Activated naive CD4-positive, alpha-beta T cell treated with anti-CD3 and anti-CD28 coated beads for 36 hours (primary cell): ENCODE data around the gene IMMP2L. TPM values are rescaled to one million over a fixed set of nuclear protein-coding genes. Genes with fewer than 3 reads are reported as not detected.
"Not testable (repeated sequence)": the region's sequence is repeated elsewhere in the genome, so short reads cannot be mapped to it uniquely, and the experiment has no call there.

Source experiments
- CTCF ChIA-PET: fragments of 350-600 bp; sonication (Branson Sonifier 250); formaldehyde crosslinking; loops from one replicate; lab custom pipeline; 2021; ENCODE audit warnings: antibody characterized with exemption; lab: Charles Lee
- DNase-seq: peaks from one replicate; pipeline ENCODE4 v3.0.0-alpha.2; 2020
- H3K27ac Mint-ChIP-seq: one replicate; pipeline ENCODE4 v1.8.0; 2021; ENCODE audit warnings: mild to moderate bottlenecking, mixed read lengths
- H3K27me3 Mint-ChIP-seq: one replicate; pipeline ENCODE4 v1.8.0; 2021; ENCODE audit warnings: low read depth, mixed read lengths
- H3K36me3 Mint-ChIP-seq: one replicate; pipeline ENCODE4 v1.8.0; 2021; ENCODE audit warnings: low read depth, mixed read lengths
- H3K4me1 Mint-ChIP-seq: one replicate; pipeline ENCODE4 v1.8.0; 2021; ENCODE audit warnings: low read depth, mixed read lengths
- H3K4me3 Mint-ChIP-seq: one replicate; pipeline ENCODE4 v1.8.0; 2021; ENCODE audit warnings: mild to moderate bottlenecking, moderate library complexity, mixed read lengths
- H3K9me3 Mint-ChIP-seq: one replicate; pipeline ENCODE4 v1.8.0; 2021; ENCODE audit warnings: mixed read lengths
- intact Hi-C: fragments of 100-400 bp; cut with micrococcal nuclease; formaldehyde crosslinking; loops from one replicate; pipeline ENCODE4 v1.15.1; 2023
- total RNA-seq, 2 experiments: library from RNA; stranded (reverse); gene quantifications; one replicate each; pipeline ENCODE4 v1.2.3, GENCODE V29; 2021

Gene IMMP2L
- total RNA-seq, 2 experiments from 2014 or later = 24.4 to 26.6 TPM

- H3K27me3 Mint-ChIP-seq, H3K27ac Mint-ChIP-seq, H3K4me3 Mint-ChIP-seq, intact Hi-C loops, H3K4me1 Mint-ChIP-seq, CTCF ChIA-PET, DNase-seq: not testable (repeated sequence)
- peaks cover 13% of the 10 kb centered on the region for H3K9me3 Mint-ChIP-seq
- peaks cover 30% of the 10 kb centered on the region for H3K36me3 Mint-ChIP-seq
Measured at GRCh38 chr7:111288441-111288840, 273.9 kb downstream of the IMMP2L start.

GRCh38 chr7:111282626-111283025 is 279.7 kb downstream of the IMMP2L start:
- H3K27me3 Mint-ChIP-seq = no peaks in the 10 kb centered on the region
- CTCF ChIA-PET = no interaction called here
- intact Hi-C loops = no loop called here

GRCh38 chr7:111274857-111275256 is 287.4 kb downstream of the IMMP2L start:
- Mint-ChIP-seq H3K4me1 (no peaks in the 10 kb centered on the region), H3K9me3 (peaks cover 1% of the 10 kb centered on the region), H3K27me3 (no peaks in the 10 kb centered on the region), H3K4me3 (no peak overlapping the region), H3K36me3 (peaks cover 13% of the 10 kb centered on the region), H3K27ac (no peak overlapping the region)
- CTCF ChIA-PET = interaction anchor here (0.6 kb wide), 1 partner anchor 8 kb away, joined by 3 read pairs; no protein-coding TSS in a partner anchor
- DNase-seq = no peak
- intact Hi-C loops = no loop called here

More at GRCh38 chr7:111282626-111283025, 279.7 kb downstream of the IMMP2L start:
- DNase-seq = no peak
- H3K4me1 Mint-ChIP-seq = no peaks in the 10 kb centered on the region
- H3K36me3 Mint-ChIP-seq = peaks cover 17% of the 10 kb centered on the region
- H3K4me3 Mint-ChIP-seq = no peak overlapping the region
- no peaks in the 10 kb centered on the region for H3K9me3 Mint-ChIP-seq
- H3K27ac Mint-ChIP-seq = no peak overlapping the region

- DNase-seq = no peak
- Mint-ChIP-seq H3K27ac (no peak overlapping the region), H3K27me3 (no peaks in the 10 kb centered on the region), H3K4me3 (no peak overlapping the region), H3K36me3 (peaks cover 15% of the 10 kb centered on the region), H3K4me1 (no peaks in the 10 kb centered on the region), H3K9me3 (peaks cover 1% of the 10 kb centered on the region)
- intact Hi-C loops = no loop called here
- CTCF ChIA-PET = no interaction called here
Measured at GRCh38 chr7:111272092-111272491, 290.2 kb downstream of the IMMP2L start.

GRCh38 chr7:111270794-111271193 is 291.5 kb downstream of the IMMP2L start:
- H3K27ac Mint-ChIP-seq, H3K4me3 Mint-ChIP-seq, intact Hi-C loops, H3K9me3 Mint-ChIP-seq, H3K4me1 Mint-ChIP-seq, DNase-seq, H3K27me3 Mint-ChIP-seq, CTCF ChIA-PET: not testable (repeated sequence)
- H3K36me3 Mint-ChIP-seq = peaks cover 17% of the 10 kb centered on the region

GRCh38 chr7:111268941-111269340 is 293.4 kb downstream of the IMMP2L start:
- DNase-seq = no peak
- CTCF ChIA-PET = no interaction called here
- intact Hi-C loops = no loop called here
- H3K27ac Mint-ChIP-seq = no peak overlapping the region
- H3K36me3 Mint-ChIP-seq = peaks cover 17% of the 10 kb centered on the region
- H3K9me3 Mint-ChIP-seq = peaks cover 1% of the 10 kb centered on the region
- no peak overlapping the region for H3K4me3 Mint-ChIP-seq
- H3K27me3 Mint-ChIP-seq = no peaks in the 10 kb centered on the region
- no peaks in the 10 kb centered on the region for H3K4me1 Mint-ChIP-seq

- CTCF ChIA-PET = interaction anchor here (0.6 to 0.7 kb wide), 2 partner anchors 9 to 175 kb away, joined by 3 read pairs; no protein-coding TSS in a partner anchor
- no peak overlapping the region for H3K4me3 Mint-ChIP-seq
- H3K9me3 Mint-ChIP-seq = no peaks in the 10 kb centered on the region
- no peak overlapping the region for H3K27ac Mint-ChIP-seq
- H3K27me3 Mint-ChIP-seq = no peaks in the 10 kb centered on the region
- peaks cover 7% of the 10 kb centered on the region for H3K36me3 Mint-ChIP-seq
- no peak for DNase-seq
- intact Hi-C loops = no loop called here
- no peaks in the 10 kb centered on the region for H3K4me1 Mint-ChIP-seq
Measured at GRCh38 chr7:111266613-111267012, 295.7 kb downstream of the IMMP2L start.

- CTCF ChIA-PET = interaction anchor here (0.6 kb wide), 1 partner anchor 671 kb away, joined by 3 read pairs; no protein-coding TSS in a partner anchor
- Mint-ChIP-seq H3K9me3 (no peaks in the 10 kb centered on the region), H3K27me3 (no peaks in the 10 kb centered on the region), H3K27ac (no peak overlapping the region), H3K4me3 (no peak overlapping the region), H3K36me3 (peaks cover 3% of the 10 kb centered on the region), H3K4me1 (no peaks in the 10 kb centered on the region)
- no peak for DNase-seq
- intact Hi-C loops = no loop called here
Measured at GRCh38 chr7:111265394-111265793, 296.9 kb downstream of the IMMP2L start.

- no peaks in the 10 kb centered on the region for H3K4me1 Mint-ChIP-seq
- no peak for DNase-seq
- peaks cover 3% of the 10 kb centered on the region for H3K36me3 Mint-ChIP-seq
- no peak overlapping the region for H3K4me3 Mint-ChIP-seq
- CTCF ChIA-PET = interaction anchor here (0.6 kb wide), 1 partner anchor 488 kb away, joined by 3 read pairs; no protein-coding TSS in a partner anchor
- intact Hi-C loops = no loop called here
- no peaks in the 10 kb centered on the region for H3K27me3 Mint-ChIP-seq
- H3K27ac Mint-ChIP-seq = no peak overlapping the region
- no peaks in the 10 kb centered on the region for H3K9me3 Mint-ChIP-seq
Measured at GRCh38 chr7:111264981-111265380, 297.3 kb downstream of the IMMP2L start.

GRCh38 chr7:111264111-111264868 is 298.0 kb downstream of the IMMP2L start:
- CTCF ChIA-PET = interaction anchor here (0.6 kb wide), 1 partner anchor 489 kb away, joined by 3 read pairs; no protein-coding TSS in a partner anchor
- H3K4me1 Mint-ChIP-seq = no peaks in the 10 kb centered on the region
- DNase-seq = no peak
- H3K27me3 Mint-ChIP-seq = no peaks in the 10 kb centered on the region
- intact Hi-C loops = no loop called here
- H3K4me3 Mint-ChIP-seq = no peak overlapping the region
- H3K36me3 Mint-ChIP-seq = peaks cover 3% of the 10 kb centered on the region
- no peaks in the 10 kb centered on the region for H3K9me3 Mint-ChIP-seq
- H3K27ac Mint-ChIP-seq = no peak overlapping the region

GRCh38 chr7:111262293-111263116 is 299.8 kb downstream of the IMMP2L start:
- CTCF ChIA-PET = no interaction called here
- no peaks in the 10 kb centered on the region for H3K27me3 Mint-ChIP-seq

GRCh38 chr7:111261496-111261895 is 300.8 kb downstream of the IMMP2L start:
- no peak for DNase-seq
- CTCF ChIA-PET = no interaction called here
- no peak overlapping the region for H3K4me3 Mint-ChIP-seq
- H3K9me3 Mint-ChIP-seq = no peaks in the 10 kb centered on the region
- no peaks in the 10 kb centered on the region for H3K27me3 Mint-ChIP-seq
- peaks cover under 1% of the 10 kb centered on the region for H3K36me3 Mint-ChIP-seq
- intact Hi-C loops = no loop called here
- H3K27ac Mint-ChIP-seq = no peak overlapping the region
- H3K4me1 Mint-ChIP-seq = no peaks in the 10 kb centered on the region

More at GRCh38 chr7:111262293-111263116, 299.8 kb downstream of the IMMP2L start:
- Mint-ChIP-seq H3K27ac (no peak overlapping the region), H3K4me1 (no peaks in the 10 kb centered on the region), H3K4me3 (no peak overlapping the region), H3K9me3 (no peaks in the 10 kb centered on the region), H3K36me3 (peaks cover 2% of the 10 kb centered on the region)
- intact Hi-C loops = no loop called here
- DNase-seq = no peak
